Measurements from ENCODE around the gene LYRM2. TPM values are rescaled to one million over a fixed set of nuclear protein-coding genes. Genes with fewer than 3 reads are reported as not detected.
"Not testable (repeated sequence)": the region's sequence is repeated elsewhere in the genome, so short reads cannot be mapped to it uniquely, and the experiment has no call there.

LYRM2 gene
- total RNA-seq, 4 donors from 2014 or later: 18.3 to 33.4 (median 21.9) TPM

- Histone ChIP-seq H3K27ac (no peak overlapping the region), H3K36me3 (peaks cover 6 to 97% of the 10 kb centered on the region in 2 donors), H3K4me1 (no peaks in the 10 kb centered on the region), H3K27me3 (no peaks in the 10 kb centered on the region), H3K4me3 (no peak overlapping the region), H3K9me3 (no peaks in the 10 kb centered on the region)
- TF ChIP-seq POLR2A (IDR thresholded peaks at IDR 0.05) (no peak), POLR2AphosphoS5 (IDR thresholded peaks at IDR 0.05) (no peak), EP300 (IDR thresholded peaks at IDR 0.05) (no peak)
- TF ChIP-seq, protein P1, sequence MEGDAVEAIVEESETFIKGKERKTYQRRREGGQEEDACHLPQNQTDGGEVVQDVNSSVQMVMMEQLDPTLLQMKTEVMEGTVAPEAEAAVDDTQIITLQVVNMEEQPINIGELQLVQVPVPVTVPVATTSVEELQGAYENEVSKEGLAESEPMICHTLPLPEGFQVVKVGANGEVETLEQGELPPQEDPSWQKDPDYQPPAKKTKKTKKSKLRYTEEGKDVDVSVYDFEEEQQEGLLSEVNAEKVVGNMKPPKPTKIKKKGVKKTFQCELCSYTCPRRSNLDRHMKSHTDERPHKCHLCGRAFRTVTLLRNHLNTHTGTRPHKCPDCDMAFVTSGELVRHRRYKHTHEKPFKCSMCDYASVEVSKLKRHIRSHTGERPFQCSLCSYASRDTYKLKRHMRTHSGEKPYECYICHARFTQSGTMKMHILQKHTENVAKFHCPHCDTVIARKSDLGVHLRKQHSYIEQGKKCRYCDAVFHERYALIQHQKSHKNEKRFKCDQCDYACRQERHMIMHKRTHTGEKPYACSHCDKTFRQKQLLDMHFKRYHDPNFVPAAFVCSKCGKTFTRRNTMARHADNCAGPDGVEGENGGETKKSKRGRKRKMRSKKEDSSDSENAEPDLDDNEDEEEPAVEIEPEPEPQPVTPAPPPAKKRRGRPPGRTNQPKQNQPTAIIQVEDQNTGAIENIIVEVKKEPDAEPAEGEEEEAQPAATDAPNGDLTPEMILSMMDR (IDR thresholded peaks at IDR 0.05): no peak
- no peak for ATAC-seq
- WGBS, 2 donors (ENCODE audit: low coverage in 1 of 2): 90 to 100% methylated on average over 3 to 7 of the region's 8 CpGs
These were observed 12.0 kb upstream of the LYRM2 start for GRCh38 chr6:89650579-89650978.

DNA sequence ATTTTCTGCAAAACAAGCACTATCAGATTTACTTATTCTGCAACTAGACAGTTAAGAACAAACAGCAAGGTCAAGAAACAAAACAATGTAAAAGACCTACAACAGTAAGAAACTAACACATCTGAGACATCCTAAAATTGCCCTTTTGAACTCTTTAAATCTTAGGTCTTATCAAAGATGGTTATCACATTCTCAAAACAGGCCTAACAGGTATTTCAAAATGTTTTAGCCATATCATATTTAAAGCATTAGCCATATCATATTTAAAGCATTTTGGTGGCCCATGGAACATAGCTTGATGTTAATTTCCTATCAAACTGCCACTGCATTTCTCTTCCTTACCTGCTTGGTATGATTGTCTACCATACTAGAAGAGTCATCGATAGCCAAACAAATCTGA lies 11.1 kb upstream of the LYRM2 start:
- TF ChIP-seq, protein P1 (IDR thresholded peaks at IDR 0.05): no peak
- no peak for TF ChIP-seq EP300 (IDR thresholded peaks at IDR 0.05)
- TF ChIP-seq POLR2AphosphoS5 (IDR thresholded peaks at IDR 0.05): no peak
- no peak for TF ChIP-seq POLR2A (IDR thresholded peaks at IDR 0.05)
- no peaks in the 10 kb centered on the region for H3K27me3 ChIP-seq
- WGBS, 2 donors (ENCODE audit: low coverage in 1 of 2): 100% methylated on average over 1 of the region's 1 CpG

DNA sequence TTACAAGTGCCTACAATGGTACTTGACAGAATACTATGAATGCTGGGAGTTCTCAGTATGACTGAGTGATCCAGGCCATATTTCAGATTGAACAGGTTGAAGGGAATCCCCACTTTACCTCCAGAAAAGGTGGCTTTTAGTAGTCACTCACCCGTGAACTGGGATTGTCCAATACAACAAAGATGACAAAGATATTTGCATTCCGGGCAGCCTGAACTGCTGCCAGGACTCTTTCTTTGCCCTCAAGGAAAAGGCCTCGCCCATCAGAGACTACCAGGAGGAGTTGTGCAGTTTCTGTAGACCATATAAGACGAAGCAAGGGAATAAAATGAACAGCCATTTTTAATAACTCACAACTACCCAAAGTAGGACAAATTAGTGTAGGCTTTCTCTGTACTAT lies 6.3 kb upstream of the LYRM2 start:
- H3K36me3 ChIP-seq: peaks cover 0 to 77% of the 10 kb centered on the region in 2 donors
- no peak for ATAC-seq
- H3K27ac ChIP-seq: no peak overlapping the region
- TF ChIP-seq, protein P1 (IDR thresholded peaks at IDR 0.05): no peak
- TF ChIP-seq EP300 (IDR thresholded peaks at IDR 0.05) (no peak), POLR2A (IDR thresholded peaks at IDR 0.05) (no peak), POLR2AphosphoS5 (IDR thresholded peaks at IDR 0.05) (no peak)
- H3K4me3 ChIP-seq: no peak overlapping the region
- 78 to 87% methylated on average over 4 of the region's 4 CpGs for WGBS, 2 donors (ENCODE audit: low coverage in 1 of 2)
- no peaks in the 10 kb centered on the region for H3K9me3 ChIP-seq
- H3K4me1 ChIP-seq: peaks cover 0 to 7% (median 0%) of the 10 kb centered on the region in 3 donors
- no peaks in the 10 kb centered on the region for H3K27me3 ChIP-seq

More for the DNA sequence above, 11.1 kb upstream of the LYRM2 start:
- Histone ChIP-seq H3K9me3 (no peaks in the 10 kb centered on the region), H3K4me3 (no peak overlapping the region), H3K36me3 (peaks cover 6 to 96% of the 10 kb centered on the region in 2 donors), H3K27ac (no peak overlapping the region), H3K4me1 (no peaks in the 10 kb centered on the region)
- no peak for ATAC-seq

GRCh38 chr6:89643406-89643805 lies 4.9 kb upstream of the LYRM2 start:
- Histone ChIP-seq H3K9me3 (no peaks in the 10 kb centered on the region), H3K4me3 (no peak overlapping the region), H3K36me3 (peaks cover 0 to 65% of the 10 kb centered on the region in 2 donors), H3K27me3 (no peaks in the 10 kb centered on the region), H3K4me1 (peaks cover 0 to 18% (median 0%) of the 10 kb centered on the region in 3 donors), H3K27ac (no peak overlapping the region)
- TF ChIP-seq EP300 (IDR thresholded peaks at IDR 0.05): no peak
- TF ChIP-seq, protein P1 (IDR thresholded peaks at IDR 0.05): no peak
- TF ChIP-seq POLR2AphosphoS5 (IDR thresholded peaks at IDR 0.05): no peak
- TF ChIP-seq POLR2A (IDR thresholded peaks at IDR 0.05): no peak
- ATAC-seq: no peak
- 47 to 67% methylated on average over 3 of the region's 3 CpGs for WGBS, 2 donors (ENCODE audit: low coverage in 1 of 2)

GRCh38 chr6:89642956-89643355 lies 4.4 kb upstream of the LYRM2 start:
- 57 to 87% methylated on average over 3 of the region's 3 CpGs for WGBS, 2 donors (ENCODE audit: low coverage in 1 of 2)
- Histone ChIP-seq H3K4me1 (peaks cover 0 to 19% (median 0%) of the 10 kb centered on the region in 3 donors), H3K36me3 (peaks cover 0 to 60% of the 10 kb centered on the region in 2 donors), H3K27ac (no peak overlapping the region), H3K27me3 (no peaks in the 10 kb centered on the region), H3K4me3 (no peak overlapping the region), H3K9me3 (no peaks in the 10 kb centered on the region)
- no peak for ATAC-seq
- TF ChIP-seq POLR2A (IDR thresholded peaks at IDR 0.05) (no peak), EP300 (IDR thresholded peaks at IDR 0.05) (no peak), POLR2AphosphoS5 (IDR thresholded peaks at IDR 0.05) (no peak)
- TF ChIP-seq, protein P1 (IDR thresholded peaks at IDR 0.05): no peak

DNA sequence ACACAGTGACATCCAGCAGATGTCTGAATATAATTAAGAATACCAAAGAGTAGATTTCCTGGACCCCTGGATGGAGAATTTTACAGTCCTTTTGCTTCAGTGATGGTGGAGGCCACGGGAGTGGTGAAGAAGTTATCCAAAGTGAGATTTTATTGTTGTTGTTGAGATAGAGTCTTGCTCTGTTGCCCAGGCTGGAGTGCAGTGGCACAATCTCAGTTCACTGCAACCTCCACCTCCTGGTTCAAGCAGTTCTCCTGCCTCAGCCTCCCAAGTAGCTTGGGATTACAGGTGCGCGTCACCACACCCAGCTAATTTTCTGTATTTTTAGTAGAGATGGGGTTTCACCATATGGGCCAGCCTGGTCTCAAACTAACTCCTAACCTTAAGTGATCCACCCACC lies 3.0 kb upstream of the LYRM2 start:
- not testable (repeated sequence) for H3K9me3 ChIP-seq, H3K4me3 ChIP-seq, ATAC-seq, H3K27ac ChIP-seq, H3K27me3 ChIP-seq
- H3K4me1 ChIP-seq: peaks cover 0 to 33% (median 3%) of the 10 kb centered on the region in 3 donors
- peaks cover 0 to 49% of the 10 kb centered on the region in 2 donors for H3K36me3 ChIP-seq
- 100% methylated on average over 2 to 3 of the region's 3 CpGs for WGBS, 2 donors (ENCODE audit: low coverage in 1 of 2)
